K562 (cell line): ENCODE results near the gene SLC22A23.

Experiments
- E2F3 ChIP-seq: fragments of 250-450 bp; sonication (Bioruptor Pico); IDR thresholded peaks from 2 replicates; pipeline ENCODE4 v1.4.0; 2020; ENCODE audit warnings: mild to moderate bottlenecking
- HDAC2 ChIP-seq: fragments of 450-650 bp; IDR thresholded peaks from 2 replicates; pipeline ENCODE4 v1.6.1; 2016; ENCODE audit warnings: mild to moderate bottlenecking
- NR2C2 ChIP-seq, 2 experiments: fragments of 200-800 bp in 1 of 2; sonication (Bioruptor generic) in 1 of 2; sonication (generic) in 1 of 2; formaldehyde crosslinking in 1 of 2; IDR thresholded peaks; 2 replicates each; pipeline versions ENCODE4 v1.6.1 to v1.8.0; 2016 to 2022; ENCODE audit warnings: mild to moderate bottlenecking in 1 of 2, missing compliant biosample characterization in 1 of 2, missing genetic modification characterization in 1 of 2, missing genetic modification reagents in 1 of 2
- POLR2AphosphoS2 ChIP-seq: IDR thresholded peaks from 2 replicates; pipeline ENCODE4 v1.6.1; 2012; ENCODE audit warnings: low read length, improper control_type of control experiment
- ZBTB17 ChIP-seq: fragments of 450-650 bp; formaldehyde crosslinking; IDR thresholded peaks from 2 replicates; pipeline ENCODE4 v1.4.0; 2020; ENCODE audit warnings: mild to moderate bottlenecking
- ZNF175 ChIP-seq: fragments of 200-800 bp; sonication (Bioruptor generic); IDR thresholded peaks from 2 replicates; pipeline ENCODE4 v1.6.1; 2016; ENCODE audit warnings: low read depth, mild to moderate bottlenecking, missing genetic modification characterization, missing compliant biosample characterization
- TF ChIP-seq, protein P1 (sequence below): sonication (generic); formaldehyde crosslinking; IDR thresholded peaks from 2 replicates; pipeline ENCODE4 v1.8.1; 2023; ENCODE audit warnings: mild to moderate bottlenecking, missing genetic modification reagents
- TF ChIP-seq, protein P2 (sequence below), 2 experiments: fragments of 450-650 bp; formaldehyde crosslinking in 1 of 2; IDR thresholded peaks; 2 replicates each; pipeline versions ENCODE4 v1.4.0 to v1.6.1; 2014 to 2020; ENCODE audit warnings: mild to moderate bottlenecking in 2 of 2, borderline replicate concordance in 1 of 2, low read depth in 1 of 2
- TF ChIP-seq, protein P3 (sequence below): sonication (generic); formaldehyde crosslinking; IDR thresholded peaks from 2 replicates; pipeline ENCODE4 v1.8.0; 2023; ENCODE audit warnings: mild to moderate bottlenecking, missing genetic modification reagents
- TF ChIP-seq, protein P4 (sequence below): sonication (generic); formaldehyde crosslinking; IDR thresholded peaks from 2 replicates; pipeline ENCODE4 v1.8.0; 2022; ENCODE audit warnings: missing genetic modification reagents, mild to moderate bottlenecking, borderline replicate concordance

DNA sequence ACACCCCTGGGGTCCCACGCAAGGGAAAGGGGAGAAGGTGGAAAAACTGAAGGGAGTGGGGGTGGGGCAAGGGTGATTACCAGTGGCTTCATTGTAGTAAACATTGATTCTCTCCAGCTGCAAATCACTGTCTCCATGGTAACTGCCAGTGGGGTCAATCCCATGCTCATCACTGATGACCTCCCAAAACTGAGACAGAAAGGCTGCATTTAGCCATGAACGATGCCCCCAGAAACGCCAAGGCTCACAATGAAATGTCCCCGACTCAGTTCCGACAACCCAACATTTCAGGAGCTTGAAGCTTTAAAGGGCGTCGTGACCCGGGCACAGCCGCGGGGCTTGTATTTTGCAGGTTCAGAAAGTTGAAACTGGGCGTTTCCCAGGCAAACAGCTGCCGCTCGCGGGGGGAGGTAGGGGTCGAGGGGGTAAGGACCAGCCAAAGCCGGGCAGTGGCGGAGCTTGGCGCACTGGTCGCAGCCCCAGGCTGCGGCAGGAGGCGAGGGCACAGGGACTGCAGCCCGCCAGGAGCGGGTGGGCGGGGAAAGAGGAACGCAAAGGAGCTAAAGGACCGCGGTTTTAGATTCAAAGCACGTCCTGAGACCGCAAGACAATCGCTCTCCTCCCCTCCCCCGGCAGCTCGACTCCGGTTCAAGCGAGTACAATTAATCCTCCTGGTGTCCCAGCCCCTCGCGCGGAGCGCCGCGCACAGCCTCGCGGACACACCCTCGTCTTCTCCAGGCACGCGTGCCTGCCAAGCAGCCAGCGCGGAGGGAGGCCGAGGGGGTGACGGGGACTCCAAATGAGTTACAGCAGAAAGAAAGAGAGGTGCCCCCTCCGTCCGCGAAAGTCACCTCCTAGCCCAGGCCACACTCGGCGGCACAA, 230.1 kb downstream of the SLC22A23 start:
- TF ChIP-seq, protein P1, sequence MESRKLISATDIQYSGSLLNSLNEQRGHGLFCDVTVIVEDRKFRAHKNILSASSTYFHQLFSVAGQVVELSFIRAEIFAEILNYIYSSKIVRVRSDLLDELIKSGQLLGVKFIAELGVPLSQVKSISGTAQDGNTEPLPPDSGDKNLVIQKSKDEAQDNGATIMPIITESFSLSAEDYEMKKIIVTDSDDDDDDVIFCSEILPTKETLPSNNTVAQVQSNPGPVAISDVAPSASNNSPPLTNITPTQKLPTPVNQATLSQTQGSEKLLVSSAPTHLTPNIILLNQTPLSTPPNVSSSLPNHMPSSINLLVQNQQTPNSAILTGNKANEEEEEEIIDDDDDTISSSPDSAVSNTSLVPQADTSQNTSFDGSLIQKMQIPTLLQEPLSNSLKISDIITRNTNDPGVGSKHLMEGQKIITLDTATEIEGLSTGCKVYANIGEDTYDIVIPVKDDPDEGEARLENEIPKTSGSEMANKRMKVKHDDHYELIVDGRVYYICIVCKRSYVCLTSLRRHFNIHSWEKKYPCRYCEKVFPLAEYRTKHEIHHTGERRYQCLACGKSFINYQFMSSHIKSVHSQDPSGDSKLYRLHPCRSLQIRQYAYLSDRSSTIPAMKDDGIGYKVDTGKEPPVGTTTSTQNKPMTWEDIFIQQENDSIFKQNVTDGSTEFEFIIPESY (CRISPR knock-in tag) = peak; percentile 67; the same call in 1 of the 2 replicates
- TF ChIP-seq, protein P2, sequence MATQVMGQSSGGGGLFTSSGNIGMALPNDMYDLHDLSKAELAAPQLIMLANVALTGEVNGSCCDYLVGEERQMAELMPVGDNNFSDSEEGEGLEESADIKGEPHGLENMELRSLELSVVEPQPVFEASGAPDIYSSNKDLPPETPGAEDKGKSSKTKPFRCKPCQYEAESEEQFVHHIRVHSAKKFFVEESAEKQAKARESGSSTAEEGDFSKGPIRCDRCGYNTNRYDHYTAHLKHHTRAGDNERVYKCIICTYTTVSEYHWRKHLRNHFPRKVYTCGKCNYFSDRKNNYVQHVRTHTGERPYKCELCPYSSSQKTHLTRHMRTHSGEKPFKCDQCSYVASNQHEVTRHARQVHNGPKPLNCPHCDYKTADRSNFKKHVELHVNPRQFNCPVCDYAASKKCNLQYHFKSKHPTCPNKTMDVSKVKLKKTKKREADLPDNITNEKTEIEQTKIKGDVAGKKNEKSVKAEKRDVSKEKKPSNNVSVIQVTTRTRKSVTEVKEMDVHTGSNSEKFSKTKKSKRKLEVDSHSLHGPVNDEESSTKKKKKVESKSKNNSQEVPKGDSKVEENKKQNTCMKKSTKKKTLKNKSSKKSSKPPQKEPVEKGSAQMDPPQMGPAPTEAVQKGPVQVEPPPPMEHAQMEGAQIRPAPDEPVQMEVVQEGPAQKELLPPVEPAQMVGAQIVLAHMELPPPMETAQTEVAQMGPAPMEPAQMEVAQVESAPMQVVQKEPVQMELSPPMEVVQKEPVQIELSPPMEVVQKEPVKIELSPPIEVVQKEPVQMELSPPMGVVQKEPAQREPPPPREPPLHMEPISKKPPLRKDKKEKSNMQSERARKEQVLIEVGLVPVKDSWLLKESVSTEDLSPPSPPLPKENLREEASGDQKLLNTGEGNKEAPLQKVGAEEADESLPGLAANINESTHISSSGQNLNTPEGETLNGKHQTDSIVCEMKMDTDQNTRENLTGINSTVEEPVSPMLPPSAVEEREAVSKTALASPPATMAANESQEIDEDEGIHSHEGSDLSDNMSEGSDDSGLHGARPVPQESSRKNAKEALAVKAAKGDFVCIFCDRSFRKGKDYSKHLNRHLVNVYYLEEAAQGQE (IDR thresholded peaks at IDR 0.05; ENCODE audit: borderline replicate concordance) = peak; percentile 91
- TF ChIP-seq, protein P2 (CRISPR knock-in tag; IDR thresholded peaks at IDR 0.05; ENCODE audit: low read depth) = no peak
- no peak for TF ChIP-seq ZBTB17 (CRISPR knock-in tag)
- TF ChIP-seq, protein P3, sequence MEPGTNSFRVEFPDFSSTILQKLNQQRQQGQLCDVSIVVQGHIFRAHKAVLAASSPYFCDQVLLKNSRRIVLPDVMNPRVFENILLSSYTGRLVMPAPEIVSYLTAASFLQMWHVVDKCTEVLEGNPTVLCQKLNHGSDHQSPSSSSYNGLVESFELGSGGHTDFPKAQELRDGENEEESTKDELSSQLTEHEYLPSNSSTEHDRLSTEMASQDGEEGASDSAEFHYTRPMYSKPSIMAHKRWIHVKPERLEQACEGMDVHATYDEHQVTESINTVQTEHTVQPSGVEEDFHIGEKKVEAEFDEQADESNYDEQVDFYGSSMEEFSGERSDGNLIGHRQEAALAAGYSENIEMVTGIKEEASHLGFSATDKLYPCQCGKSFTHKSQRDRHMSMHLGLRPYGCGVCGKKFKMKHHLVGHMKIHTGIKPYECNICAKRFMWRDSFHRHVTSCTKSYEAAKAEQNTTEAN (CRISPR knock-in tag) = no peak
- no peak for TF ChIP-seq ZNF175 (CRISPR knock-in tag)
- TF ChIP-seq, protein P4, sequence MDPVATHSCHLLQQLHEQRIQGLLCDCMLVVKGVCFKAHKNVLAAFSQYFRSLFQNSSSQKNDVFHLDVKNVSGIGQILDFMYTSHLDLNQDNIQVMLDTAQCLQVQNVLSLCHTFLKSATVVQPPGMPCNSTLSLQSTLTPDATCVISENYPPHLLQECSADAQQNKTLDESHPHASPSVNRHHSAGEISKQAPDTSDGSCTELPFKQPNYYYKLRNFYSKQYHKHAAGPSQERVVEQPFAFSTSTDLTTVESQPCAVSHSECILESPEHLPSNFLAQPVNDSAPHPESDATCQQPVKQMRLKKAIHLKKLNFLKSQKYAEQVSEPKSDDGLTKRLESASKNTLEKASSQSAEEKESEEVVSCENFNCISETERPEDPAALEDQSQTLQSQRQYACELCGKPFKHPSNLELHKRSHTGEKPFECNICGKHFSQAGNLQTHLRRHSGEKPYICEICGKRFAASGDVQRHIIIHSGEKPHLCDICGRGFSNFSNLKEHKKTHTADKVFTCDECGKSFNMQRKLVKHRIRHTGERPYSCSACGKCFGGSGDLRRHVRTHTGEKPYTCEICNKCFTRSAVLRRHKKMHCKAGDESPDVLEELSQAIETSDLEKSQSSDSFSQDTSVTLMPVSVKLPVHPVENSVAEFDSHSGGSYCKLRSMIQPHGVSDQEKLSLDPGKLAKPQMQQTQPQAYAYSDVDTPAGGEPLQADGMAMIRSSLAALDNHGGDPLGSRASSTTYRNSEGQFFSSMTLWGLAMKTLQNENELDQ (CRISPR knock-in tag) = peak; percentile 79; the same call in 1 of the 2 replicates
- TF ChIP-seq POLR2AphosphoS2 = no peak
- TF ChIP-seq NR2C2 (CRISPR knock-in tag; IDR thresholded peaks at IDR 0.05) = 0 out of 2 replicates have a peak, but pooled peaks have one; percentile 34
- no peak for TF ChIP-seq NR2C2 (tag; IDR thresholded peaks at IDR 0.05)
- TF ChIP-seq E2F3 (CRISPR knock-in tag) = no peak
- TF ChIP-seq HDAC2 = peak; percentile 24; the same call in 1 of the 2 replicates
